ENCODE measurements around the gene SLC44A4.

Gene SLC44A4

DNA sequence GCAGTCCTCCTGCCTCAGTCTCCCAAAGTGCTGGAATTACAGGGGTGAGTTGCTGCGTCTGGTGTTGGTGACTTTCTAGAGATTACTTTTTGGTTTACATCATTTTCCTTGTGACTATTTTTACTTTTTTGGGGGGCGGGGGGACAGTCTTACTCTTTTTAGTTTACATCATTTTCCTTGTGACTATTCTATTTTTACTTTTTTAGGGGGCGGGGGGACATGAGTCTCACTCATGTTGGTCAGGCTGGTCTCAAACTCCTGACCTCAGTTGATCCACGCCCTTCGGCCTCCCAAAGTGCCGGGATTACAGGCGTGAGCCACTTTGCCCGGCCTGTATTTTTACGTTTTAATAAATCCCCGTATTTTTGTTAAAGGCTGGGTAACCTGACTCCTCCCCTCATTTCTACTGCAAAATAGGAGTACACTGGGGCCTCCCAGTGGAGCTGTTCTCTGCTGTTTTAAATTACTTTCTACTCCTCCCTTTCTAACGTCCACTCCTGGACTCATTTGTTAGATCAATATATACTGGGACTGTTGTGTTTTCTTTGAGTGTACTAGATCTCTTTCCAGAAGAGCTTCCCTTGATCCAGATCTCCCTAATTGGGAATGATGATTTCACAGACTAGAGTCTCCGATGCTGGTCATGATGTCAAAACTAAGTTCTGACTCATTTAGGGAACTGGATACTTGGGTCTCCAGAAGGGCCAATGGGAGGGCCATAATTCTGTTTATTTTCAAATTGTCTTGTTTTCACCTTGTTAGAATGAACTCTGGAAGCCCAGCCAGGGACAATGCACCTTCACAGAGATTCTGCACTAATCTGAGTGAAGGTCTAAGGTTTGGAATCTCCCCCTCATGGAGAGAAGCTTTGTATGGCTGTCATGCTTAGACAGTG is 42.1 kb downstream of the SLC44A4 start (continued):
- TF ChIP-seq, protein P1, sequence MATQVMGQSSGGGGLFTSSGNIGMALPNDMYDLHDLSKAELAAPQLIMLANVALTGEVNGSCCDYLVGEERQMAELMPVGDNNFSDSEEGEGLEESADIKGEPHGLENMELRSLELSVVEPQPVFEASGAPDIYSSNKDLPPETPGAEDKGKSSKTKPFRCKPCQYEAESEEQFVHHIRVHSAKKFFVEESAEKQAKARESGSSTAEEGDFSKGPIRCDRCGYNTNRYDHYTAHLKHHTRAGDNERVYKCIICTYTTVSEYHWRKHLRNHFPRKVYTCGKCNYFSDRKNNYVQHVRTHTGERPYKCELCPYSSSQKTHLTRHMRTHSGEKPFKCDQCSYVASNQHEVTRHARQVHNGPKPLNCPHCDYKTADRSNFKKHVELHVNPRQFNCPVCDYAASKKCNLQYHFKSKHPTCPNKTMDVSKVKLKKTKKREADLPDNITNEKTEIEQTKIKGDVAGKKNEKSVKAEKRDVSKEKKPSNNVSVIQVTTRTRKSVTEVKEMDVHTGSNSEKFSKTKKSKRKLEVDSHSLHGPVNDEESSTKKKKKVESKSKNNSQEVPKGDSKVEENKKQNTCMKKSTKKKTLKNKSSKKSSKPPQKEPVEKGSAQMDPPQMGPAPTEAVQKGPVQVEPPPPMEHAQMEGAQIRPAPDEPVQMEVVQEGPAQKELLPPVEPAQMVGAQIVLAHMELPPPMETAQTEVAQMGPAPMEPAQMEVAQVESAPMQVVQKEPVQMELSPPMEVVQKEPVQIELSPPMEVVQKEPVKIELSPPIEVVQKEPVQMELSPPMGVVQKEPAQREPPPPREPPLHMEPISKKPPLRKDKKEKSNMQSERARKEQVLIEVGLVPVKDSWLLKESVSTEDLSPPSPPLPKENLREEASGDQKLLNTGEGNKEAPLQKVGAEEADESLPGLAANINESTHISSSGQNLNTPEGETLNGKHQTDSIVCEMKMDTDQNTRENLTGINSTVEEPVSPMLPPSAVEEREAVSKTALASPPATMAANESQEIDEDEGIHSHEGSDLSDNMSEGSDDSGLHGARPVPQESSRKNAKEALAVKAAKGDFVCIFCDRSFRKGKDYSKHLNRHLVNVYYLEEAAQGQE (tag by site-specific recombination; IDR thresholded peaks at IDR 0.05): no peak
- TF ChIP-seq WT1 (tag by site-specific recombination; IDR thresholded peaks at IDR 0.05) (peak; percentile 84), ZNF670 (tag by site-specific recombination; IDR thresholded peaks at IDR 0.05; ENCODE audit: low read depth) (no peak), PRDM1 (tag by site-specific recombination; IDR thresholded peaks at IDR 0.05) (peak; percentile 63; the same call in 1 of the 2 replicates), ZNF48 (tag by site-specific recombination; IDR thresholded peaks at IDR 0.05) (no peak), ZNF629 (tag by site-specific recombination; IDR thresholded peaks at IDR 0.05) (peak; percentile 92), ZNF398 (tag by site-specific recombination; IDR thresholded peaks at IDR 0.05) (no peak), ZNF366 (tag by site-specific recombination; conservative IDR thresholded peaks at IDR 0.05) (peak; percentile 79), ZNF274 (IDR thresholded peaks at IDR 0.05; ENCODE audit: low read length) (no peak), ZNF274 (tag by site-specific recombination; IDR thresholded peaks at IDR 0.05; ENCODE audit: borderline replicate concordance) (no peak)
- TF ChIP-seq, protein P2, sequence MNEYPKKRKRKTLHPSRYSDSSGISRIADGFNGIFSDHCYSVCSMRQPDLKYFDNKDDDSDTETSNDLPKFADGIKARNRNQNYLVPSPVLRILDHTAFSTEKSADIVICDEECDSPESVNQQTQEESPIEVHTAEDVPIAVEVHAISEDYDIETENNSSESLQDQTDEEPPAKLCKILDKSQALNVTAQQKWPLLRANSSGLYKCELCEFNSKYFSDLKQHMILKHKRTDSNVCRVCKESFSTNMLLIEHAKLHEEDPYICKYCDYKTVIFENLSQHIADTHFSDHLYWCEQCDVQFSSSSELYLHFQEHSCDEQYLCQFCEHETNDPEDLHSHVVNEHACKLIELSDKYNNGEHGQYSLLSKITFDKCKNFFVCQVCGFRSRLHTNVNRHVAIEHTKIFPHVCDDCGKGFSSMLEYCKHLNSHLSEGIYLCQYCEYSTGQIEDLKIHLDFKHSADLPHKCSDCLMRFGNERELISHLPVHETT (tag by site-specific recombination; IDR thresholded peaks at IDR 0.05): no peak

GRCh38 chr6:31836047-31836473 is 42.7 kb downstream of the SLC44A4 start:
- ChIA-PET POLR2A (interaction anchor here (0.6 to 12.5 kb wide), 15 partner anchors 9 to 1589 kb away, joined by 3 to 125 read pairs (median 7); partner anchors contain the start of genes C6orf47, CSNK2B, GPANK1 and HSPA1B), CTCF (interaction anchor here (0.6 to 1.6 kb wide), 6 partner anchors 8 to 239 kb away, joined by 3 to 5 read pairs (median 4); no protein-coding TSS in a partner anchor)
- Histone ChIP-seq H3K4me1 (ENCODE audit: control insufficient read depth, insufficient read depth, low read length) (peaks cover 9% of the 10 kb centered on the region), H3K9me3 (ENCODE audit: control insufficient read depth, insufficient read depth, low read depth, low read length) (no peaks in the 10 kb centered on the region), H3K4me3 (ENCODE audit: low read depth, low read length) (peak overlapping the region; percentile 79), H3K36me3 (ENCODE audit: control insufficient read depth in 2 of 2, insufficient read depth in 1 of 2, low read length in 2 of 2) (peaks cover 44 to 60% of the 10 kb centered on the region in 2 experiments), H3K27ac (ENCODE audit: extremely low read depth, low read depth, low read length) (peak overlapping the region; percentile 88)
- TF ChIP-seq ZNF112 (tag by site-specific recombination; IDR thresholded peaks at IDR 0.05) (no peak), ZNF701 (tag by site-specific recombination; IDR thresholded peaks at IDR 0.05) (no peak), ZNF660 (tag by site-specific recombination; IDR thresholded peaks at IDR 0.05) (no peak), SCRT2 (tag by site-specific recombination; IDR thresholded peaks at IDR 0.05) (peak; percentile 70), ZNF623 (tag by site-specific recombination; IDR thresholded peaks at IDR 0.05) (no peak), ZNF214 (tag by site-specific recombination; IDR thresholded peaks at IDR 0.05; ENCODE audit: borderline replicate concordance) (no peak), ZBTB26 (tag by site-specific recombination; optimal IDR thresholded peaks at IDR 0.05) (peak; percentile 8)
- TF ChIP-seq, protein P3, sequence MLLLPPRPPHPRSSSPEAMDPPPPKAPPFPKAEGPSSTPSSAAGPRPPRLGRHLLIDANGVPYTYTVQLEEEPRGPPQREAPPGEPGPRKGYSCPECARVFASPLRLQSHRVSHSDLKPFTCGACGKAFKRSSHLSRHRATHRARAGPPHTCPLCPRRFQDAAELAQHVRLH (tag by site-specific recombination; IDR thresholded peaks at IDR 0.05): no peak
- TF ChIP-seq, protein P4, sequence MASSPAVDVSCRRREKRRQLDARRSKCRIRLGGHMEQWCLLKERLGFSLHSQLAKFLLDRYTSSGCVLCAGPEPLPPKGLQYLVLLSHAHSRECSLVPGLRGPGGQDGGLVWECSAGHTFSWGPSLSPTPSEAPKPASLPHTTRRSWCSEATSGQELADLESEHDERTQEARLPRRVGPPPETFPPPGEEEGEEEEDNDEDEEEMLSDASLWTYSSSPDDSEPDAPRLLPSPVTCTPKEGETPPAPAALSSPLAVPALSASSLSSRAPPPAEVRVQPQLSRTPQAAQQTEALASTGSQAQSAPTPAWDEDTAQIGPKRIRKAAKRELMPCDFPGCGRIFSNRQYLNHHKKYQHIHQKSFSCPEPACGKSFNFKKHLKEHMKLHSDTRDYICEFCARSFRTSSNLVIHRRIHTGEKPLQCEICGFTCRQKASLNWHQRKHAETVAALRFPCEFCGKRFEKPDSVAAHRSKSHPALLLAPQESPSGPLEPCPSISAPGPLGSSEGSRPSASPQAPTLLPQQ (tag by site-specific recombination; IDR thresholded peaks at IDR 0.05): no peak
- TF ChIP-seq, protein P5, sequence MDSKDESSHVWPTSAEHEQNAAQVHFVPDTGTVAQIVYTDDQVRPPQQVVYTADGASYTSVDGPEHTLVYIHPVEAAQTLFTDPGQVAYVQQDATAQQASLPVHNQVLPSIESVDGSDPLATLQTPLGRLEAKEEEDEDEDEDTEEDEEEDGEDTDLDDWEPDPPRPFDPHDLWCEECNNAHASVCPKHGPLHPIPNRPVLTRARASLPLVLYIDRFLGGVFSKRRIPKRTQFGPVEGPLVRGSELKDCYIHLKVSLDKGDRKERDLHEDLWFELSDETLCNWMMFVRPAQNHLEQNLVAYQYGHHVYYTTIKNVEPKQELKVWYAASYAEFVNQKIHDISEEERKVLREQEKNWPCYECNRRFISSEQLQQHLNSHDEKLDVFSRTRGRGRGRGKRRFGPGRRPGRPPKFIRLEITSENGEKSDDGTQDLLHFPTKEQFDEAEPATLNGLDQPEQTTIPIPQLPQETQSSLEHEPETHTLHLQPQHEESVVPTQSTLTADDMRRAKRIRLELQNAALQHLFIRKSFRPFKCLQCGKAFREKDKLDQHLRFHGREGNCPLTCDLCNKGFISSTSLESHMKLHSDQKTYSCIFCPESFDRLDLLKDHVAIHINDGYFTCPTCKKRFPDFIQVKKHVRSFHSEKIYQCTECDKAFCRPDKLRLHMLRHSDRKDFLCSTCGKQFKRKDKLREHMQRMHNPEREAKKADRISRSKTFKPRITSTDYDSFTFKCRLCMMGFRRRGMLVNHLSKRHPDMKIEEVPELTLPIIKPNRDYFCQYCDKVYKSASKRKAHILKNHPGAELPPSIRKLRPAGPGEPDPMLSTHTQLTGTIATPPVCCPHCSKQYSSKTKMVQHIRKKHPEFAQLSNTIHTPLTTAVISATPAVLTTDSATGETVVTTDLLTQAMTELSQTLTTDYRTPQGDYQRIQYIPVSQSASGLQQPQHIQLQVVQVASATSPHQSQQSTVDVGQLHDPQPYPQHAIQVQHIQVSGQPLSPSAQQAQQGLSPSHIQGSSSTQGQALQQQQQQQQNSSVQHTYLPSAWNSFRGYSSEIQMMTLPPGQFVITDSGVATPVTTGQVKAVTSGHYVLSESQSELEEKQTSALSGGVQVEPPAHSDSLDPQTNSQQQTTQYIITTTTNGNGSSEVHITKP (tag by site-specific recombination; IDR thresholded peaks at IDR 0.05): 0 out of 2 replicates have a peak, but pooled peaks have one; percentile 49
